ENCODE results near the gene RASGEF1C.
A peak's percentile ranks its signal among the peaks of the same experiment; 100 is the strongest.

Gene RASGEF1C

GRCh38 chr5:180060192-180060591 lies 148.8 kb downstream of the RASGEF1C start:
- no peak for TF ChIP-seq CTCF (IDR thresholded peaks at IDR 0.05; ENCODE audit: unreplicated experiment in 3 of 3)
- Mint-ChIP-seq H3K9me3 (peaks cover 11% of the 10 kb centered on the region), H3K4me3 (no peak overlapping the region), H3K4me1 (no peaks in the 10 kb centered on the region), H3K36me3 (ENCODE audit: low read depth) (peaks cover 61% of the 10 kb centered on the region), H3K27ac (no peak overlapping the region), H3K27me3 (ENCODE audit: low read depth) (no peaks in the 10 kb centered on the region)

GRCh38 chr5:180059326-180059725 lies 149.7 kb downstream of the RASGEF1C start:
- Mint-ChIP-seq H3K27me3 (ENCODE audit: low read depth) (no peaks in the 10 kb centered on the region), H3K9me3 (peaks cover 11% of the 10 kb centered on the region), H3K4me1 (peaks cover 2% of the 10 kb centered on the region), H3K36me3 (ENCODE audit: low read depth) (peaks cover 56% of the 10 kb centered on the region), H3K4me3 (no peak overlapping the region), H3K27ac (no peak overlapping the region)
- no peak for TF ChIP-seq CTCF (IDR thresholded peaks at IDR 0.05; ENCODE audit: unreplicated experiment in 3 of 3)

- H3K27me3 Mint-ChIP-seq (ENCODE audit: low read depth): no peaks in the 10 kb centered on the region
- peaks cover 40% of the 10 kb centered on the region for H3K36me3 Mint-ChIP-seq (ENCODE audit: low read depth)
- H3K27ac Mint-ChIP-seq: no peak overlapping the region
Observed at GRCh38 chr5:180056153-180056552, 152.9 kb downstream of the RASGEF1C start.

GRCh38 chr5:180054226-180054625 lies 154.8 kb downstream of the RASGEF1C start:
- no peaks in the 10 kb centered on the region for H3K9me3 Mint-ChIP-seq
- H3K27ac Mint-ChIP-seq: peak overlapping the region in 1 of 3 experiments; percentile 3
- H3K4me1 Mint-ChIP-seq: peaks cover 33% of the 10 kb centered on the region
- no peak overlapping the region for H3K4me3 Mint-ChIP-seq
- peaks cover 25% of the 10 kb centered on the region for H3K36me3 Mint-ChIP-seq (ENCODE audit: low read depth)
- no peak for TF ChIP-seq CTCF (IDR thresholded peaks at IDR 0.05; ENCODE audit: unreplicated experiment in 3 of 3)
- H3K27me3 Mint-ChIP-seq (ENCODE audit: low read depth): no peaks in the 10 kb centered on the region

More at GRCh38 chr5:180056153-180056552, 152.9 kb downstream of the RASGEF1C start:
- no peak overlapping the region for H3K4me3 Mint-ChIP-seq
- H3K4me1 Mint-ChIP-seq: peaks cover 25% of the 10 kb centered on the region
- peaks cover under 1% of the 10 kb centered on the region for H3K9me3 Mint-ChIP-seq
- no peak for TF ChIP-seq CTCF (IDR thresholded peaks at IDR 0.05; ENCODE audit: unreplicated experiment in 3 of 3)

- Mint-ChIP-seq H3K36me3 (ENCODE audit: low read depth) (peaks cover 18% of the 10 kb centered on the region), H3K9me3 (no peaks in the 10 kb centered on the region), H3K4me3 (no peak overlapping the region), H3K27ac (peak overlapping the region in 2 of 3 experiments; percentile 37 to 53), H3K27me3 (ENCODE audit: low read depth) (no peaks in the 10 kb centered on the region), H3K4me1 (peaks cover 41% of the 10 kb centered on the region)
- no peak for TF ChIP-seq CTCF (IDR thresholded peaks at IDR 0.05; ENCODE audit: unreplicated experiment in 3 of 3)
Observed at GRCh38 chr5:180053061-180053602, 155.9 kb downstream of the RASGEF1C start.

GRCh38 chr5:180052211-180052818 lies 156.7 kb downstream of the RASGEF1C start:
- Mint-ChIP-seq H3K4me1 (peaks cover 48% of the 10 kb centered on the region), H3K36me3 (ENCODE audit: low read depth) (peaks cover 20% of the 10 kb centered on the region), H3K27me3 (ENCODE audit: low read depth) (no peaks in the 10 kb centered on the region), H3K27ac (peak overlapping the region in 1 of 3 experiments; percentile 6), H3K4me3 (no peak overlapping the region), H3K9me3 (peaks cover 3% of the 10 kb centered on the region)
- TF ChIP-seq CTCF (IDR thresholded peaks at IDR 0.05; ENCODE audit: unreplicated experiment in 3 of 3): no peak
